HUES6 (cell line): Measurements from ENCODE around the gene HERPUD2.
"Not testable (repeated sequence)": the region's sequence is repeated elsewhere in the genome, so short reads cannot be mapped to it uniquely, and the experiment has no call there.

ENCODE experiments used
- H3K27ac ChIP-seq: 2 replicates; pipeline ENCODE4 v1.7.0; 2013; ENCODE audit warnings: low read depth, mild to moderate bottlenecking, low read length, inconsistent platforms
- H3K27me3 ChIP-seq: 2 replicates; pipeline ENCODE4 v1.6.1; 2013; ENCODE audit warnings: low read length; ENCODE audit not compliant: control insufficient read depth, insufficient read depth
- H3K36me3 ChIP-seq: 2 replicates; pipeline ENCODE4 v1.6.1; 2013; ENCODE audit warnings: low read length; ENCODE audit not compliant: control insufficient read depth, insufficient read depth
- H3K4me1 ChIP-seq: 2 replicates; pipeline ENCODE4 v1.6.1; 2013; ENCODE audit warnings: low read length; ENCODE audit not compliant: control insufficient read depth, insufficient read depth
- H3K4me3 ChIP-seq: 2 replicates; pipeline ENCODE4 v1.5.1; 2013; ENCODE audit warnings: low read depth, low read length
- H3K9ac ChIP-seq: one replicate; pipeline ENCODE4 v1.6.1; 2013; ENCODE audit warnings: mild to moderate bottlenecking, low read length
- H3K9me3 ChIP-seq: 2 replicates; pipeline ENCODE4 v1.6.1; 2013; ENCODE audit warnings: low read depth, low read length; ENCODE audit not compliant: control insufficient read depth, insufficient read depth

HERPUD2 gene

DNA sequence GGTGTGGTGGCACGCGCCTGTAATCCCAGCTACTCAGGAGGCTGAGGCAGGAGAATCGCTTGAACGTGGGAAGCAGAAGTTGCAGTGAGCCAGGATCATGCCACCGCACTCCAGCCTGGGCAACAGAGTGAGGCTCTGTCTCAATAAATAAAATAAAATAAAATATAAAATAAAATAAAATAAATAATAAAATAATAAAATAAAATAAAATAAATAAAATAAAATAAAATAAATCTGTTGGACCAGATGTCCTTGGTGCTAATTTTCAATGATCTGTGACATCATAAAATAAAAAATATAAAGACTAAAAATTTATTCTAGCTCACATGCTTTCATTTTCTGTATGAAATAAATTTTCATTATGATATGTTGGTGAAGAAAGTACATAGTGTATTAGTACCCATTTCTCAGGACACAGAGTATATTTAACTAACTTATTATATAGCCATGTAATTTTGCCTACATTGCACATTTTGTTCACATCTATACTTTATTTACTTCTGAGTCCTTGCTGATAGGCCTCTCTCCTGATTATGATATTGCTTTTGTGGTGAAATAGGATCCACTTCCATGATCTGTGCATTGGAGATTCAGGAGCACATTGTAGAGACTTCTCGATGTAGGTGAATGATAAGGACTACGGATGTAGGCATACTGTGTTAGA is 17.8 kb upstream of the HERPUD2 start:
- Histone ChIP-seq H3K9me3 (no peaks in the 10 kb centered on the region), H3K9ac (no peak overlapping the region), H3K4me1 (no peaks in the 10 kb centered on the region), H3K4me3 (no peak overlapping the region), H3K27ac (no peak overlapping the region), H3K36me3 (no peaks in the 10 kb centered on the region), H3K27me3 (no peaks in the 10 kb centered on the region)

- Histone ChIP-seq H3K4me3 (no peak overlapping the region), H3K4me1 (no peaks in the 10 kb centered on the region), H3K9me3 (no peaks in the 10 kb centered on the region), H3K27ac (no peak overlapping the region), H3K9ac (no peak overlapping the region), H3K27me3 (no peaks in the 10 kb centered on the region), H3K36me3 (no peaks in the 10 kb centered on the region)
Observed at GRCh38 chr7:35707422-35707821, 12.5 kb upstream of the HERPUD2 start.

GRCh38 chr7:35705932-35706461 is 11.1 kb upstream of the HERPUD2 start:
- Histone ChIP-seq H3K9me3 (no peaks in the 10 kb centered on the region), H3K36me3 (no peaks in the 10 kb centered on the region), H3K27ac (no peak overlapping the region), H3K9ac (no peak overlapping the region), H3K4me3 (no peak overlapping the region), H3K4me1 (no peaks in the 10 kb centered on the region), H3K27me3 (no peaks in the 10 kb centered on the region)

- no peak overlapping the region for H3K9ac ChIP-seq
- H3K36me3 ChIP-seq = no peaks in the 10 kb centered on the region
- no peaks in the 10 kb centered on the region for H3K27me3 ChIP-seq
- H3K9me3 ChIP-seq = no peaks in the 10 kb centered on the region
- H3K4me1 ChIP-seq = no peaks in the 10 kb centered on the region
- no peak overlapping the region for H3K27ac ChIP-seq
- H3K4me3 ChIP-seq = no peak overlapping the region
Observed at GRCh38 chr7:35704261-35704660, 9.3 kb upstream of the HERPUD2 start.

DNA sequence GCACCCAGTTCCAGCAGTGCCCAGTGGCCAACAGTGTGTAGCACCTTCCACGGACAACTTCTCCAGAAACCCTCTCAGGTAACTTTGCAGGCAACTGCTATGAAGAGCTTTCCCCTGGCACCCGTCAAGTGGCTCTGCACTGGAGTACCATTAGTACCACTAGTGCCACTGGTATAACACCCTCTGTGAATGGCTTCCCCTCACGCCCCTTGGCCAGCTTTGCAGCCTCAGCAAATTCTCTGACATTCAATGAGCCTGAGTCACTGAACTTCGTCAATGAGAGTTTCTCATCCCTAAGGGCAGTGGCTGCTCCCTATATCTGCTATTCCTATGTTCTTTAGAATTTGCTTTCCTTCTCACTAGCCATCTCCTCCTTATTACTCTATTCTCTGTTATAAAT is 7.6 kb upstream of the HERPUD2 start:
- no peak overlapping the region for H3K27ac ChIP-seq
- no peaks in the 10 kb centered on the region for H3K27me3 ChIP-seq
- no peaks in the 10 kb centered on the region for H3K4me1 ChIP-seq
- H3K36me3 ChIP-seq = no peaks in the 10 kb centered on the region
- H3K4me3 ChIP-seq = no peak overlapping the region
- no peak overlapping the region for H3K9ac ChIP-seq
- H3K9me3 ChIP-seq = no peaks in the 10 kb centered on the region

DNA sequence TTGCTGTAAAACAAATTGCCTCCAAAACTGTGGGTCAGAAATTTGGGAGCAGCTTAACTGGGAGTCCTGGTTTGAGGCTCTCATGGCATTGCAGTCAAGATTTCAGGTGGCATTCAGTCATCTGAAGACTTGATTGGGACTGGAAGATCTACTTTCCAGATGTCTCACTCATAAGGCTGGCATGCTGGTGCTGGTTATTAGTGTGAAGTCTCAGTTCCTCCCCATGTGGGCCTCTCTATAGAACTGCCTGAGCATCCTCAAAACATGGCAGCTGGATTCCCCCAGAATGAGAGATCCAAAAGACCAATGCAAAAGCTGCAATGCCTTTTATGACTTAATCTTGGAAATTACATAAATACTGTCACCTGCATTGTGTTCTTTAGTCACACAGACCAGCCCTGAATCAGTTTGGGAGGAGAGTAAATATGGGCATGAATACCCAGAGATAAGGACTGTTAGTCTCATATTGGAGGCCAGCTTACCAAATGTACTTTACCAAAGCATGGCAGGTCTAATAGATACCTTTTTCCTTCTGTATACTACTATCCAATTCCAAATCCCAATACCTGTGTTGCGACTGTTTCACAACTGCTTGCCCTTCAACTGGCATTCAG is 6.5 kb upstream of the HERPUD2 start:
- Histone ChIP-seq H3K36me3 (no peaks in the 10 kb centered on the region), H3K9ac (no peak overlapping the region), H3K4me3 (no peak overlapping the region), H3K9me3 (no peaks in the 10 kb centered on the region), H3K4me1 (0 out of 2 replicates have a peak, but pooled peaks cover under 1% of the 10 kb centered on the region), H3K27ac (no peak overlapping the region), H3K27me3 (no peaks in the 10 kb centered on the region)

GRCh38 chr7:35700865-35701264 is 5.9 kb upstream of the HERPUD2 start:
- no peaks in the 10 kb centered on the region for H3K27me3 ChIP-seq
- no peak overlapping the region for H3K27ac ChIP-seq
- H3K9me3 ChIP-seq = no peaks in the 10 kb centered on the region
- no peaks in the 10 kb centered on the region for H3K36me3 ChIP-seq
- peaks cover 6% of the 10 kb centered on the region; the same call in 1 of the 2 replicates for H3K4me1 ChIP-seq
- no peak overlapping the region for H3K4me3 ChIP-seq
- no peak overlapping the region for H3K9ac ChIP-seq

DNA sequence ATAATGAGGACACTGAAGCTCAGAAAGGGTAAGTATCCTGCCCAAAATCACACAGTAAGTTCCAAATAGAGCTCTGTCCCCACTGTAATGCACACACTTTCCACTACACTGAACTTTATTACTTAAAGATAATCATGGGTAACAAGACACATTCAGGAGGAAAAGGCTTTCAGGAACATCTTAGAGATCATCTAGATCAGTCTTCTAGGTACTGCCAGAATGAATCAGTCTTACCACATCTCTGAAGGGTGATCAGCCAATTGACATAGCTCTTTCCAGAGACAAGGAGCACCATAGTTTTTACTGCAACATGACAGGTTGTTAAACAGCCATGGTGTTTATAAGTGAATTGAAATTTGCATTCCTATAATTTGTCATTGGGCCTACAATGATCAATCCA is 5.4 kb upstream of the HERPUD2 start:
- Histone ChIP-seq H3K9me3 (no peaks in the 10 kb centered on the region), H3K4me3 (no peak overlapping the region), H3K9ac (no peak overlapping the region), H3K27ac (no peak overlapping the region), H3K27me3 (no peaks in the 10 kb centered on the region), H3K36me3 (no peaks in the 10 kb centered on the region), H3K4me1 (peaks cover 9% of the 10 kb centered on the region; the same call in 1 of the 2 replicates)

- H3K4me1 ChIP-seq = peaks cover 9% of the 10 kb centered on the region; the same call in 1 of the 2 replicates
- H3K9ac ChIP-seq = no peak overlapping the region
- no peaks in the 10 kb centered on the region for H3K36me3 ChIP-seq
Observed at GRCh38 chr7:35699796-35700305, 4.9 kb upstream of the HERPUD2 start.

DNA sequence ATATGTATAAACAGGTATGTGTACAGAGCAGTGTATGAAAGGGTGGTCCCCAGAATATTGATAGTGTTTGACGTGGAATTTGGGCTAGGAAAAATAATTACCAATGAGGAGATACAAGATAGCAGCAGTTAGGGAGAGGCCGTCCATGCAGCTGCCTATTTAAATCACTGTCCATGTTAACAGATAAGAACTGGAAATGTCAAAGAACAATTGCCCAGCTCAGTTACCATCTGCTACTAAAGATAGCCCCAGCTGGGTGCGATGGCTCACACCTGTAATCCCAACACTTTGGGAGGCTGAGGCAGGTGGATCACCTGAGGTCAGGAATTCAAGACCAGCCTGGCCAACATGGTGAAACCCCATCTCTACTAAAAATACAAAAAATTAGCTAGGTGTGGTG is 3.4 kb upstream of the HERPUD2 start:
- H3K4me1 ChIP-seq = not testable (repeated sequence)

More at GRCh38 chr7:35699796-35700305, 4.9 kb upstream of the HERPUD2 start:
- Histone ChIP-seq H3K27ac (no peak overlapping the region), H3K9me3 (no peaks in the 10 kb centered on the region), H3K27me3 (no peaks in the 10 kb centered on the region), H3K4me3 (no peak overlapping the region)

DNA sequence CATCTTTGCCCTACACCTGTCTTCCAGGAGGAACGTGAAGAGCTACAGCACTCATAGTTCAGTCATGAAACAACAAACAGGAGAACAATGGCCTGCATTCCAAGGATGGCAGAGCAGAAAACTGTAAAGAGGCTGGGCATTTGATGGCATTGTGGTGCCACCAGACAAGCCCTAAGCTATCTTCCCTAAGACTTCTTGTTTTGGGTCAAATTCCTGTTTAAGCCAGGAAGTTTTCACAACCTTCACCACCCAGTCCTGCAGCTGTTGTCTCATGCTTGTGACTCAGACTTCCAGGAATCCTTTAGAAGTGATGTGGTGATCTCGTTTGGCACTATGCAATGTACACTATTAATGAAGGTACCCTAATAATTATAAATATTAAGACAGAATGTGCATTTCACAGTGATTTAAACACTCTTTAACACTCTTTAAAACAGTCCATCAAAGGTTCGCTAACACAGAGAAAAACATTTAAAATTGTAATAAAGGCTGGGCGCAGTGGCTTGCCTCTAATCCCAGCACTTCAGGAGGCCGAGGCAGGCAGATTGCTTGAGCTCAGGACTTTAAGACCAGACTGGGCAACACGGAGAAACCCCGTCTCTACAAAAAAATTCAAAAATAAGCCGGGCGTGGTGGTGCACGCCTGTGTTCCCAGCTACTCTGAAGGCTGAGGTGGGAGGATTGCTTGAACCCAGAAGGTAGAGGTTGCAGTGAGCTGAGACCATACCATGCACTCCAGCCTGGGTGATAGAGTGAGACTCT is 2.7 kb upstream of the HERPUD2 start:
- Histone ChIP-seq H3K27ac (no peak overlapping the region), H3K9me3 (no peaks in the 10 kb centered on the region), H3K9ac (no peak overlapping the region), H3K4me3 (no peak overlapping the region), H3K27me3 (no peaks in the 10 kb centered on the region), H3K36me3 (no peaks in the 10 kb centered on the region), H3K4me1 (peaks cover 11% of the 10 kb centered on the region)

More for the DNA sequence above, 3.4 kb upstream of the HERPUD2 start:
- H3K27me3 ChIP-seq, H3K4me3 ChIP-seq, H3K9me3 ChIP-seq, H3K9ac ChIP-seq, H3K27ac ChIP-seq, H3K36me3 ChIP-seq: not testable (repeated sequence)
